OCI-M2 (cell line): ENCODE measurements around the gene F12.
A peak's percentile ranks its signal among the peaks of the same experiment; 100 is the strongest.
"Not testable (repeated sequence)": the region's sequence is repeated elsewhere in the genome, so short reads cannot be mapped to it uniquely, and the experiment has no call there.

Experiments
- DNase-seq: peaks from one replicate; lab custom pipeline; 2025; ENCODE audit not compliant: unreplicated experiment; lab: John Stamatoyannopoulos, UW

F12 gene

GRCh38 chr5:177417081-177417480 is 7.7 kb upstream of the F12 start:
- not testable (repeated sequence) for DNase-seq

GRCh38 chr5:177414481-177414880 is 5.1 kb upstream of the F12 start:
- DNase-seq = no peak

- no peak for DNase-seq
These were observed 3.4 kb upstream of the F12 start for GRCh38 chr5:177412603-177413233.

DNA sequence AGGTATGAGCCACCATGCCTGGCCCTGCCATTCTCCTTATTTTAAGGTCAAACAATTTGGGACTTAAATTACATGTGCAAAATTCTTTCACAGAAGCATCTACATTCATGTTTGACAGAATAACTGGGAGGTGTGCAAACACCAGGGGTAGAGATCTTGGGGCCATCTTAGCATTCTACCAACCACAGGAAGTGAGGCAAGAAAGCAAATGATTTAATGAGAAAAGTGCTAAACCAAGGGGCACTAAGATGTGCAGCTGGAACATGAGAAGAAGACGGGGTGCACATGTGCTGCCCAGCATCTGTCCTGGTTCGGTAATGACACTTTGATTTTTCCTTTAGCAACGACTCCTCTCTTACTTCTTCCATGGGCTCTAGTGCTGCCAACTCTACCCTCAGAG is 1.2 kb upstream of the F12 start:
- no peak for DNase-seq

GRCh38 chr5:177405805-177406204 is 3.6 kb downstream of the F12 start:
- no peak for DNase-seq

GRCh38 chr5:177405312-177405711 is 4.1 kb downstream of the F12 start:
- DNase-seq = no peak

DNA sequence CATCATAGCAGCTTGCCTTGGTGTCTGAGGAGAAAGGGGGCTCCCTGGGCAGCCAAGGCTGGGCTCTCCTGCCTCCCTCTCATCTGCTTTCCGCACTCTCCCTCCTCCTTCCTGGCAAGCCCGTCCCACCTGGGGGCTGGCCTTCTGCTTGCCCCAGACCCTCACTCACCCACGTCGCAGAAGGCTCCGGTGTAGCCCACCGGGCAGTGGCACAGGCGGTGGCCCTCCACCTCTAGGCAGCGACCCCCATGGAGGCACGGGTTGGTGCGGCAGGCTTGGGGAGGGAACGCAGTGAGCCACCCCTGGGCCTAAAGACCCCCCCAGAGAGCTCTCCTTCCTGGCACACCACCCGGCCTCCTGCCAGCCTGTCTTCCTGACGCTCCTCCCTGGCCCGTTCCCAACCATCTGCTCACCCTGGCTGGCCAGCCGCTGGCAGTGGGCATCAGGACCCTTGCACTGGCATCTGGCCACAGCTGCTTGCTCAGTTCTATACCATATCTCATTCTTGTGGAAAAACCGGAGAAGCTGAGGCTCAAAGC is 4.7 kb downstream of the F12 start:
- no peak for DNase-seq

- DNase-seq = peak; percentile 38
These were observed 5.3 kb downstream of the F12 start for GRCh38 chr5:177403792-177404640.

DNA sequence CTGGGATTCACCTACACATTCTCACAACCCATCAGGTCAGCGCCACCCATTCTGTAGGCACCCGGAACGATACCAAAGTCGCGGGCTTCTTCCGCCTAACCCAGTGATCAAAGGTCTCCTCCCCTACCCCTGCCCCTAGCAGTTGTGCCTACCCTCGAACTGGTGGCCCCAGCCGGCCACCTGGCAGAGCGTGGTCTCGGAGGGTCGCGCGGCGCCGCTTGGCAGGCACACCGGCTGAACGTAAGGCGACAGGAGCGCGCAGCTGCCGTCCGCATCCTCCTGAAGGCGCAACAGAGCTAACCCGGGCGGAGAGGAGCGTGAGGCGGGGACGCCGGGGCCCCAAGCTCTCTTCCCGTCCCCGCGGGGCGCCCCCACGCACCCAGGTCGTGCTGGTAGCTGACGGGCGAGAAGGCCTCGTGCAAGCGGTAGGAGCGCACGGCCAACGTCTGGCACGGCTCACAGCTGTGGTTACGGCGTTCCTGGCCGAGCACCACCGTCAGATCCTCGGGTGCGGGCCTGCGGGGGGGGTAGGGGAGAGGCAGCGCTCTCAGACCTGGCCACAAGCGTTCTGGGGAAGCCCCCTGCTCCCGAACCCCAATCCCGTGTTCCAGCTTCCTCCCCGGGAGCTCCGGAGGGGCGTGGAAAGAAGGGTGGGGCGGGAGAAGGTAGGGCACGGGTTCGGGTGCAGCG is 6.1 kb downstream of the F12 start:
- DNase-seq = no peak

DNA sequence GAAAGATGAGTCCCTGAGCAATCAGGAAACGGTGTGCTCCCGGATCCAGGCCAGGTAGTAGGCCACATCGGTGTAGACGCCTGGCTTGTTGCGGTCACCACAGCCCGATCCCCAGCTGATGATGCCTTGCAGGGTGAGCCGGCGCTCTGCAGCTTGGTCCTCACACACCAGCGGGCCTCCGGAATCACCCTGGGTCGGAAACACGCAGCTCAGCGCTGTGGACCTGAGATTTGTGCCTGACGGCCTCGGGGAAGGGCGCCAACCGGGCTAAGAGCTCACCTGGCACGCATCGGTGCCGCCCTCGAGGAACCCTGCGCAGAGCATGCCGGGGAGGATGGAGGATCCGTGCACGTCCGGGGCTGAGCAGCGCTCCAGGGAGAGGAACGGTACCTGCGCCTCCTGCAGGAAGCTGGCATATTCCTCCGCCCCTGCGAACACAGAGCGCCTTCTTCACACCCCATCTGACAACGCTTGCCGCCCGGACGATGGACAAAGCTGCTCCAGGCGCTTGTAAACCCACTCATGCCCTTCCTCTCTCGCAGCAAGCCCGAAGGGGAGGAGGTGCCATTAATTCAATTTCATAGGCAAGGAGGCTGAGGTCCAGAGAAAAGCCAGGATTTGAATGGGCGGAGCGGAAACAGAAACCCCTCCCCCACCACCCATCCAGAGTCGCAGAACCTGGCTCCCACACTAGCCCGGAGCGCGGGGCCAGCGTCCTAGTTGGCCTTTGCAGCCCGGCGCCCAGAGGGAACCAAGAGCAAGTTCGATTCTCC is 6.9 kb downstream of the F12 start:
- DNase-seq = no peak

- DNase-seq = no peak
These were observed 9.1 kb downstream of the F12 start, which contains the start of gene PFN3 for GRCh38 chr5:177399997-177400868. TSS of gene PFN3 (minus strand) at chr5:177400661. CDS start at chr5:177400576, 85 bp downstream.

- no peak for DNase-seq
These were observed 11.4 kb downstream of the F12 start for GRCh38 chr5:177397875-177398390.

GRCh38 chr5:177396807-177397206 is 12.6 kb downstream of the F12 start:
- DNase-seq = no peak

DNA sequence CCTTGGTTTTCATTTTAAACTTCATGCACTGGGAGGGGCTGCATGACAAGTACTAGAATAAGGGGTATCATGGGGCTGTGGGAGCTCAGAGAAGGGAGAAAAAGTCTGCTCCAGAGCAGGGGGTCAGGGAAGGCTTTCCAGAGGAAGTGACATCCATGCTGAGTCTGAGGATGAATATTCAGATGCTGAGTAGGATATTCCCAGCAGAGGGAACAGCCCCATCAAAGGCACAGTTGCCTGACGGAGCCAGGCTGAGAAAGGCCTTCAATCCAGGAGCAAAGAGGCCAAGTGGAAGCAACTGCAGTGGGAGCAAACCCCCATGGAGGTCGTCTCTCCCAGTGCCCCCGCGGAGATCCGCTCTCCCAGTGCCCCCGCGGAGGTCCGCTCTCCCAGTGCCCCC is 13.3 kb downstream of the F12 start:
- DNase-seq = no peak

DNA sequence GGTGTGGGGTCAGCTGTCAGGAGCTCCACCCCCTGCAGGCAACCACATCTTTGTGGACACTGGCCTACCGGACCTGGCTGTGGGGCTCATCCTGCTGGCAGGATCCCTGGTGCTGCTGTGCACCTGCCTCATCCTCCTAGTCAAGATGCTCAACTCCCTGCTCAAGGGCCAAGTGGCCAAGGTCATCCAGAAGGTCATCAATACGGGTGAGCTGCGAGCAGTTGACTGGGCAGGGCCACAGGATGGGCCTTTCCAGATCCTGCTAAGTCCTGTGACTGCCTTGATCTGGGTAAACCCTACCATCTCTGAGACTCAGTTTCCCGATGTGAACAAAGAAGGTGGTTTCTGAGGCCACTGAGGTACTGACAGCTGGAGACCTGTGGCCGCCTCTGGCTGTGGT is 15.4 kb downstream of the F12 start:
- DNase-seq = no peak

DNA sequence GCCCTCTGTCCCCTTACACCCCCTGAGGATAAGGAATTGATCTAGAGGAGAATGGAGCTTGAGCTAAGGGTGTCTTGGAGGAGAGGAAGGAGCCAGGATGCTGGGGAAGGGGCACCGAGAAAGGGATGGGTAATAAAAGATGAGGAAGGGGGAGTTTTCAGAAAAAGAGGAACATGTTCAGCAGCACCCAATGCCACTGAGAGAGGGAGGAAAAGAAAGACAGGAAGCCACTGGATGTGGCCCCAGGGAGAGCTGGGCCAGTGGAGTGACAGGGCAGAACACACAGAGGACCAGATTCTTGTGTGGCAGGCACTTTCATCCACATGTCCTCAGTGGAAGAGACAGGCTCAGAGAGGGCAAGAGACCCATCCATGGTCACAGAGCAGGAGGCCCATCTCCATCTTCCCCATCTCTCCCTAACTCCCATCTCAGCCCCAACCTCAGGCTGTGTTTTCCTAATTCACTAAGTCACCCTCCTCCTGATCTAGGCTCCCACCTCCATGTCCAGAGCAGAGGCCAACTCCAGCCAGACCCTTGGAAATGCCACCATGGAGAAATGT is 16.1 kb downstream of the F12 start:
- DNase-seq = no peak

GRCh38 chr5:177392765-177393164 is 16.6 kb downstream of the F12 start:
- no peak for DNase-seq

DNA sequence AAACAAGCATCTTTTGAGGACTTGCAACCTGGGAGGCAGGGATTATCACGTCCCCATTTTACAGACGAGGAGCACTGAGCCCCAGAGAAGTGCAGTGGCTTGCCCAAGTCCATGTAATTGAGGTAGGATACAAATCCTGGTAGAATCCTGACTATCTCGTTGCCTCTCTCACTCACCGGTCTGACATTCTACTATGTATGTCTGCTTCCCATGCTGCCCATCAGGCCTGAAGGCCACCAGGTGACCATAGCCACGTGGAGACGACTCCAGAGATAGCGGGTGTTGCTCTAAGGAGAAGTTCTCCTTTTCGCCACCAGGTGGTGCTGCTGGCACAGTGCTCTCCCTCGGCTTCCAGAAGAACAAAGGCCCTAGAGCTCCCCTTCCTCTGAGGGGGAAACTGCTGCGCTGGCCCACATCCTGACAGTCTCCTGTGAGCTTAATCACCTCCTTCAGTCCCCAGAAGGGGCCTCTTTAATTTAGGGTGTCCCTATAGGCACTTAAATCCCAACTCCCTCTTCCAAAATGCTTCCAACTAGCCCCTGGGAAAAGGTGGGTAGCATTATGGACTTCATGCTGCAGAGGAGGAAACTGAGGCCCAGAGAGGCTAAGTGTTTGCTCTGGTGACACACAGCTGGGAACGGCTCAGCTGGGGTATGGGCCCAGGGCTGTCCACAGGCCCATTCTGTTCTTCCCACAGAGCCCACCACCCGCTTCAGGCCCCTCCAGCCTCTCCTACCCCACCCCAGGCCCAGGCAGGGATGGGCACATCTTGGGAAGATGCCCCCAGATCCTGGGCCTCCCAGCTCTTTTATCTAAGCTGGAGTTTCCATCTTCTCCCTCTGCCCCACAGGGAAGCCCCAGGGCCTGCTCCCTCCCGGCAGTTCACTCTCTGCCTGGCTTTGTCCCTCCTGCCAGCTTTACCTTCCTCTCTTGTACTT is 18.7 kb downstream of the F12 start:
- peak; percentile 59 for DNase-seq
